DOHH2 (cell line): ENCODE data around the gene IRF2BP1.

Source experiments
- H3F3A ChIP-seq: fragments of 200-600 bp; sonication (generic), shearing (Covaris generic); 2 replicates; pipeline ENCODE4 v1.6.0; 2016; ENCODE audit warnings: antibody characterized with exemption, mild to moderate bottlenecking; ENCODE audit not compliant: control insufficient read depth, insufficient read depth
- H3K27ac ChIP-seq: fragments of 200-600 bp; sonication (generic); 2 replicates; pipeline ENCODE4 v1.5.1; 2014; ENCODE audit warnings: low read depth, mild to moderate bottlenecking, low read length, moderate library complexity
- H3K27me3 ChIP-seq: fragments of 200-600 bp; sonication (generic); 2 replicates; pipeline ENCODE4 v1.6.1; 2014; ENCODE audit warnings: mild to moderate bottlenecking, low read length, mixed read lengths; ENCODE audit not compliant: control insufficient read depth
- H3K36me3 ChIP-seq: fragments of 200-600 bp; sonication (generic); 2 replicates; pipeline ENCODE4 v1.6.1; 2014; ENCODE audit warnings: mild to moderate bottlenecking, low read length, moderate library complexity, mixed read lengths; ENCODE audit not compliant: control insufficient read depth
- H3K4me1 ChIP-seq: fragments of 200-600 bp; sonication (generic); 2 replicates; pipeline ENCODE4 v1.6.1; 2014; ENCODE audit warnings: mild to moderate bottlenecking, low read length, mixed read lengths; ENCODE audit not compliant: control insufficient read depth
- H3K4me2 ChIP-seq: fragments of 200-600 bp; sonication (generic); 2 replicates; pipeline ENCODE4 v1.6.0; 2014; ENCODE audit warnings: mild to moderate bottlenecking, low read length, moderate library complexity
- H3K4me3 ChIP-seq: fragments of 200-600 bp; sonication (generic); 2 replicates; pipeline ENCODE4 v1.5.1; 2014; ENCODE audit warnings: mild to moderate bottlenecking, low read length, mixed read lengths
- H3K79me2 ChIP-seq: fragments of 200-600 bp; sonication (generic); 2 replicates; pipeline ENCODE4 v1.6.1; 2014; ENCODE audit warnings: mild to moderate bottlenecking, low read length, mixed read lengths; ENCODE audit not compliant: control insufficient read depth
- H3K9me2 ChIP-seq: fragments of 200-600 bp; sonication (generic); replicated peaks from 2 replicates; pipeline ENCODE4 v1.6.1; 2014; ENCODE audit warnings: mild to moderate bottlenecking, low read length, mixed read lengths; ENCODE audit not compliant: control insufficient read depth
- H3K9me3 ChIP-seq: fragments of 200-600 bp; sonication (generic); 2 replicates; pipeline ENCODE4 v1.6.1; 2014; ENCODE audit warnings: antibody characterized with exemption, low read length, mixed read lengths; ENCODE audit not compliant: control insufficient read depth, insufficient read depth
- H4K20me1 ChIP-seq: fragments of 200-600 bp; sonication (generic); 2 replicates; pipeline ENCODE4 v1.6.0; 2014; ENCODE audit warnings: low read depth, mild to moderate bottlenecking, antibody characterized with exemption, low read length, moderate library complexity; ENCODE audit not compliant: control insufficient read depth, insufficient read depth
- EZH2phosphoT487 ChIP-seq: fragments of 200-600 bp; sonication (generic); IDR thresholded peaks from 2 replicates; pipeline ENCODE4 v1.6.1; 2017; ENCODE audit warnings: borderline replicate concordance, mild to moderate bottlenecking, antibody characterized with exemption, low read length, moderate library complexity, mixed read lengths
- TF ChIP-seq, protein P1 (sequence below): fragments of 200-600 bp; sonication (generic); IDR thresholded peaks from one replicate; pipeline ENCODE4 v1.5.1; 2014; ENCODE audit warnings: antibody characterized with exemption, mild to moderate bottlenecking, low read depth, low read length; ENCODE audit not compliant: poor library complexity, severe bottlenecking

IRF2BP1 gene, protein sequence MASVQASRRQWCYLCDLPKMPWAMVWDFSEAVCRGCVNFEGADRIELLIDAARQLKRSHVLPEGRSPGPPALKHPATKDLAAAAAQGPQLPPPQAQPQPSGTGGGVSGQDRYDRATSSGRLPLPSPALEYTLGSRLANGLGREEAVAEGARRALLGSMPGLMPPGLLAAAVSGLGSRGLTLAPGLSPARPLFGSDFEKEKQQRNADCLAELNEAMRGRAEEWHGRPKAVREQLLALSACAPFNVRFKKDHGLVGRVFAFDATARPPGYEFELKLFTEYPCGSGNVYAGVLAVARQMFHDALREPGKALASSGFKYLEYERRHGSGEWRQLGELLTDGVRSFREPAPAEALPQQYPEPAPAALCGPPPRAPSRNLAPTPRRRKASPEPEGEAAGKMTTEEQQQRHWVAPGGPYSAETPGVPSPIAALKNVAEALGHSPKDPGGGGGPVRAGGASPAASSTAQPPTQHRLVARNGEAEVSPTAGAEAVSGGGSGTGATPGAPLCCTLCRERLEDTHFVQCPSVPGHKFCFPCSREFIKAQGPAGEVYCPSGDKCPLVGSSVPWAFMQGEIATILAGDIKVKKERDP

DNA sequence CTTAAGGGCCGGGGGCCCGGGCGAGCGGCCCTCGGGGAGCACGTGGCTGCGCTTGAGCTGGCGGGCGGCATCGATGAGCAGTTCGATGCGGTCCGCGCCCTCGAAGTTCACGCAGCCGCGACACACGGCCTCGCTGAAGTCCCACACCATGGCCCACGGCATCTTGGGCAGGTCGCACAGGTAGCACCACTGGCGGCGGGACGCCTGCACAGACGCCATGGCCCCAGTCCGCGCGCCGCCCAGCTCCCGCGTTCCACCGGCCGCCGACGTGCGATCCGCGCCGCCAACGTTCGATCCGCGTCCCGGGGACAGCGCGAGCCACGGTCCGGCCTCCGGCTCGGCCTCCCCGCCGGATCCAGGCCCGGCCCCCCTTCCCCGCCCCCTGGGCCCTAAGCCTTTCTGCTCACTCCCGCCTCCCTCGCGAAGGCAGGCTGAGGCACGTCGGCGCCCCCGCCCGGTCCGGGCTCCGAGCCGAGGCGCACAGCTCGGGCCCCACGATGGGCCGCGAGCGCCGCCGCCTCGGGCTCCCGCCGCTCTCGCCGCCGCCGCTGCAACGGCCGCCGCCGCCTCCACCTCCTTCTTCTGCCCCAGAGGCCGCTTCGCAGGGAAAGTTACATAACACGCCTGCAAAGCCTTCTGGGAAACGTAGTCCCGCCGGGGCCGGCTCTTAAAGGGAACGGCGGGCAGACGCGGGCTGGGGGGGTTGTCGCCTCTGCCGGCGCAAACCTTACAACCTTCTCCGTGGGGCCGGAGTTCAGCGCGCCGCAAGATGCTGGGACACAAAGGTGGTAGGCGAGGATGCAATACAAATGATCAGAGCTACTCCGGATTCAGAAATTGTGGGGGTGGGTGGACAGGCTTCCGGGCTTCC is at the start of gene IRF2BP1:
TSS of gene IRF2BP1 (minus strand) at position 586 of the 871 bp plus-strand sequence. CDS start at position 219, 367 bp downstream.
- H3K36me3 ChIP-seq, result peaks cover 29% of the 10 kb centered on the region
- H3K27me3 ChIP-seq, result no peaks in the 10 kb centered on the region
- peaks cover 32% of the 10 kb centered on the region for H3K79me2 ChIP-seq
- peak within 1 kb of the TSS; percentile 82 for H3K4me3 ChIP-seq
- H3F3A ChIP-seq, result peaks cover 4% of the 10 kb centered on the region; the same call in 1 of the 2 replicates
- peaks cover 31% of the 10 kb centered on the region for H3K4me1 ChIP-seq
- peak within 1 kb of the TSS; percentile 97 for H3K4me2 ChIP-seq
- TF ChIP-seq EZH2phosphoT487, result no peak
- TF ChIP-seq, protein P1, sequence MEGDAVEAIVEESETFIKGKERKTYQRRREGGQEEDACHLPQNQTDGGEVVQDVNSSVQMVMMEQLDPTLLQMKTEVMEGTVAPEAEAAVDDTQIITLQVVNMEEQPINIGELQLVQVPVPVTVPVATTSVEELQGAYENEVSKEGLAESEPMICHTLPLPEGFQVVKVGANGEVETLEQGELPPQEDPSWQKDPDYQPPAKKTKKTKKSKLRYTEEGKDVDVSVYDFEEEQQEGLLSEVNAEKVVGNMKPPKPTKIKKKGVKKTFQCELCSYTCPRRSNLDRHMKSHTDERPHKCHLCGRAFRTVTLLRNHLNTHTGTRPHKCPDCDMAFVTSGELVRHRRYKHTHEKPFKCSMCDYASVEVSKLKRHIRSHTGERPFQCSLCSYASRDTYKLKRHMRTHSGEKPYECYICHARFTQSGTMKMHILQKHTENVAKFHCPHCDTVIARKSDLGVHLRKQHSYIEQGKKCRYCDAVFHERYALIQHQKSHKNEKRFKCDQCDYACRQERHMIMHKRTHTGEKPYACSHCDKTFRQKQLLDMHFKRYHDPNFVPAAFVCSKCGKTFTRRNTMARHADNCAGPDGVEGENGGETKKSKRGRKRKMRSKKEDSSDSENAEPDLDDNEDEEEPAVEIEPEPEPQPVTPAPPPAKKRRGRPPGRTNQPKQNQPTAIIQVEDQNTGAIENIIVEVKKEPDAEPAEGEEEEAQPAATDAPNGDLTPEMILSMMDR, result no peak
- peaks cover 20% of the 10 kb centered on the region; the same call in 1 of the 2 replicates for H4K20me1 ChIP-seq
- no peaks in the 10 kb centered on the region for H3K9me2 ChIP-seq
- H3K9me3 ChIP-seq, result no peaks in the 10 kb centered on the region
- peak within 1 kb of the TSS; percentile 73 for H3K27ac ChIP-seq

DNA sequence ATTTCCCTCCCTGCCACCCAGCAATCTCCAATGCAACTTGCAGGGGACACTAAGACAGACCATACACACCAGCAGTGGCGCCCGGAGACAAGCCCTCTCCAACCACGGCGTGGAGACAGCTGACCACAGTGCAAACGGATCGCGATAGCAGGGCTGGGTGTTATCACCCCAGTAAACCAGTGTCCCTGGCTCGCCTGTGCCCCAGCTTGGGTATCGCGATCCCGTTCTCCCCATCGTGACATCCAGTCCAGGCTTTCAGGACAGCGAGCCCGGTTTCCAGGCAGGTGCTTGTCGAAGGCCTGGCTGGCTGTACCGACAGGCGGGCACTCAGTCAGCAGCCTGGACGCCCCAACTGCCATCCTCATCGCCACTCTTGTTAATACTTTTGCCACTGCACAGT is 49.3 kb upstream of the IRF2BP1 start:
- Histone ChIP-seq H3K4me2 (no peak overlapping the region), H3K9me2 (no peaks in the 10 kb centered on the region)
- TF ChIP-seq, protein P1, result no peak

DNA sequence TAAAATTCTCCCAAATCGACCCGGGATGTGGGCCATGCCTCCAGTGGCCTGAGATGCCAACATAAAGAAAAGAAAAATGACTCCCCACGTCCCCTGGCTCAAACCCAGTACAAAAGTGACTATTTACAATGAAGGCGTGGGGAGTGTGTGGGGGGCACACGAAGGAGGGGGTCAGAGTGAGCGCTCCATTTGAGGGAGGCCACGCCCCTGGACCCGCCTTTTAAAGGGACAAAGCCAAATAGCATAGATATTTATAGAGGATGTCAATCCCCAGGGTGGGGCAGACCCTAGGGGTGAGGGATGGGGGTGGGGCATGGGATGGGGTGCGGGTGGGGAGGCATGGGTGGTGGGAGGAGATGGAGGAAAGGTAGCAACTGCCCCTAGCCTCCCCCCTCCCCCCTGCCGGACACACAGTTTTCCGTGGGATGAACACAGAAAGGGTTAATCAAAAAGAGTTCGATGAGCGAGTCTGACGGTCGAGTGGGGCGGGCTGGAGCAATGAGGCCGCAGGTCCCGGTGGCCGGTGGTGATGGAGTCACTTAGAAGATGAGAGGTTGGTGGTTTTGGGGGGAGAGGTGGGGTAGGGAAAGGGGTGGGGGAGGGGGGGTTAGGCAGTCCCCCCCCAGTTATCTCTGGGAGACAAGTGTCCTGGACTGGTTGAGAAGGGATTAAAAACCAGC is 48.8 kb upstream of the IRF2BP1 start:
- H3K4me2 ChIP-seq, result no peak overlapping the region
- H3K9me3 ChIP-seq, result no peaks in the 10 kb centered on the region
- peaks cover 11% of the 10 kb centered on the region for H3K27me3 ChIP-seq
- H3K27ac ChIP-seq, result no peak overlapping the region
- no peaks in the 10 kb centered on the region for H3K36me3 ChIP-seq
- H3K4me1 ChIP-seq, result peaks cover 6% of the 10 kb centered on the region; the same call in 1 of the 2 replicates
- H3F3A ChIP-seq, result no peaks in the 10 kb centered on the region
- no peak overlapping the region for H3K4me3 ChIP-seq
- no peaks in the 10 kb centered on the region for H3K9me2 ChIP-seq
- no peak for TF ChIP-seq EZH2phosphoT487
- TF ChIP-seq, protein P1, result no peak
- no peaks in the 10 kb centered on the region for H3K79me2 ChIP-seq
- no peaks in the 10 kb centered on the region for H4K20me1 ChIP-seq

More for the DNA sequence above, 49.3 kb upstream of the IRF2BP1 start:
- Histone ChIP-seq H3K79me2 (no peaks in the 10 kb centered on the region), H3K36me3 (no peaks in the 10 kb centered on the region), H3K4me3 (no peak overlapping the region), H3K27me3 (peaks cover 11% of the 10 kb centered on the region), H3K9me3 (no peaks in the 10 kb centered on the region), H4K20me1 (no peaks in the 10 kb centered on the region), H3F3A (no peaks in the 10 kb centered on the region), H3K27ac (no peak overlapping the region), H3K4me1 (peaks cover 6% of the 10 kb centered on the region; the same call in 1 of the 2 replicates)
